ENCODE data around the gene MSMP.

The MSMP gene

GRCh38 chr9:35769763-35770162 lies 15.7 kb upstream of the MSMP start:
- Histone ChIP-seq H3K79me2 (ENCODE audit: insufficient read depth, low read length) (no peaks in the 10 kb centered on the region), H4K20me1 (ENCODE audit: low read depth, low read length) (no peaks in the 10 kb centered on the region), H3K36me3 (ENCODE audit: low read length) (no peaks in the 10 kb centered on the region), H2AFZ (ENCODE audit: low read depth, low read length, severe bottlenecking) (no peak overlapping the region), H3K9ac (ENCODE audit: low read length) (no peak overlapping the region), H3K27ac (ENCODE audit: low read depth, low read length) (no peak overlapping the region), H3K9me2 (replicated peaks; ENCODE audit: insufficient read depth, low read length) (no peaks in the 10 kb centered on the region), H3K4me3 (ENCODE audit: insufficient read depth, low read length, poor library complexity, severe bottlenecking) (no peak overlapping the region), H3K4me2 (ENCODE audit: low read depth, low read length, poor library complexity, severe bottlenecking) (no peak overlapping the region), H3K9me3 (ENCODE audit: insufficient read depth, low read length) (no peaks in the 10 kb centered on the region), H3K27me3 (ENCODE audit: low read length) (no peaks in the 10 kb centered on the region), H3F3A (ENCODE audit: insufficient read depth) (peaks cover 5% of the 10 kb centered on the region; the same call in 1 of the 2 replicates)
- no peak for TF ChIP-seq EZH2phosphoT487 (conservative IDR thresholded peaks at IDR 0.05; ENCODE audit: low read length)
- TF ChIP-seq CTCF (IDR thresholded peaks at IDR 0.05; ENCODE audit: insufficient read depth, low read length, poor library complexity, severe bottlenecking) = no peak

GRCh38 chr9:35767458-35767857 lies 13.4 kb upstream of the MSMP start:
- no peak overlapping the region for H3K9ac ChIP-seq (ENCODE audit: low read length)
- no peak overlapping the region for H3K4me3 ChIP-seq (ENCODE audit: insufficient read depth, low read length, poor library complexity, severe bottlenecking)
- H4K20me1 ChIP-seq (ENCODE audit: low read depth, low read length) = no peaks in the 10 kb centered on the region
- H3K36me3 ChIP-seq (ENCODE audit: low read length) = no peaks in the 10 kb centered on the region
- H3K9me2 ChIP-seq (replicated peaks; ENCODE audit: insufficient read depth, low read length) = no peaks in the 10 kb centered on the region
- TF ChIP-seq CTCF (IDR thresholded peaks at IDR 0.05; ENCODE audit: insufficient read depth, low read length, poor library complexity, severe bottlenecking) = no peak
- no peak for TF ChIP-seq EZH2phosphoT487 (conservative IDR thresholded peaks at IDR 0.05; ENCODE audit: low read length)
- no peaks in the 10 kb centered on the region for H3K9me3 ChIP-seq (ENCODE audit: insufficient read depth, low read length)
- no peaks in the 10 kb centered on the region for H3K79me2 ChIP-seq (ENCODE audit: insufficient read depth, low read length)
- H3K27me3 ChIP-seq (ENCODE audit: low read length) = no peaks in the 10 kb centered on the region
- H3F3A ChIP-seq (ENCODE audit: insufficient read depth) = peaks cover 5% of the 10 kb centered on the region; the same call in 1 of the 2 replicates
- no peak overlapping the region for H3K4me2 ChIP-seq (ENCODE audit: low read depth, low read length, poor library complexity, severe bottlenecking)
- H2AFZ ChIP-seq (ENCODE audit: low read depth, low read length, severe bottlenecking) = no peak overlapping the region
- H3K27ac ChIP-seq (ENCODE audit: low read depth, low read length) = no peak overlapping the region

GRCh38 chr9:35766997-35767396 lies 12.9 kb upstream of the MSMP start:
- Histone ChIP-seq H3K4me2 (ENCODE audit: low read depth, low read length, poor library complexity, severe bottlenecking) (no peak overlapping the region), H3K4me3 (ENCODE audit: insufficient read depth, low read length, poor library complexity, severe bottlenecking) (no peak overlapping the region), H3K9ac (ENCODE audit: low read length) (no peak overlapping the region), H3K36me3 (ENCODE audit: low read length) (no peaks in the 10 kb centered on the region), H3K9me2 (replicated peaks; ENCODE audit: insufficient read depth, low read length) (no peaks in the 10 kb centered on the region), H2AFZ (ENCODE audit: low read depth, low read length, severe bottlenecking) (no peak overlapping the region), H4K20me1 (ENCODE audit: low read depth, low read length) (no peaks in the 10 kb centered on the region), H3K79me2 (ENCODE audit: insufficient read depth, low read length) (no peaks in the 10 kb centered on the region), H3K27me3 (ENCODE audit: low read length) (no peaks in the 10 kb centered on the region), H3K9me3 (ENCODE audit: insufficient read depth, low read length) (no peaks in the 10 kb centered on the region), H3K27ac (ENCODE audit: low read depth, low read length) (no peak overlapping the region), H3F3A (ENCODE audit: insufficient read depth) (peaks cover 5% of the 10 kb centered on the region; the same call in 1 of the 2 replicates)
- no peak for TF ChIP-seq EZH2phosphoT487 (conservative IDR thresholded peaks at IDR 0.05; ENCODE audit: low read length)
- TF ChIP-seq CTCF (IDR thresholded peaks at IDR 0.05; ENCODE audit: insufficient read depth, low read length, poor library complexity, severe bottlenecking) = no peak
